GM13977 (cell line): Measurements from ENCODE around the gene EXOSC5.

ENCODE experiments used
- DNase-seq: peaks from one replicate; pipeline ENCODE4 v3.0.0; 2012; ENCODE audit warnings: low spot score
- CTCF ChIP-seq: IDR thresholded peaks from 2 replicates; pipeline ENCODE4 v1.5.1; 2012; ENCODE audit warnings: mild to moderate bottlenecking, control low read depth; ENCODE audit not compliant: insufficient read depth; ENCODE audit errors: extremely low read depth, missing control alignments
- in situ Hi-C: fragments of 300-500 bp; cut with MboI; formaldehyde crosslinking; loops from one replicate; pipeline ENCODE4 v1.12.0; 2022; ENCODE audit warnings: low sequenced_read_pairs, low pct_unique_long_range_greater_than_20kb, mixed read lengths, inconsistent platforms; ENCODE audit not compliant: unreplicated experiment

The EXOSC5 gene

GRCh38 chr19:41399091-41399490 lies 1.9 kb upstream of the EXOSC5 start:
- in situ Hi-C loops: no loop called here
- TF ChIP-seq CTCF: no peak
- no peak for DNase-seq

GRCh38 chr19:41398598-41398997 lies 1.4 kb upstream of the EXOSC5 start:
- in situ Hi-C loops: no loop called here
- TF ChIP-seq CTCF: no peak
- no peak for DNase-seq

- no peak for DNase-seq
- in situ Hi-C loops: no loop called here
- TF ChIP-seq CTCF: no peak
Measured at GRCh38 chr19:41398050-41398418, 875 bp upstream of the EXOSC5 start.

GRCh38 chr19:41395355-41395754 lies 1.8 kb downstream of the EXOSC5 start:
- DNase-seq: no peak
- TF ChIP-seq CTCF: no peak
- in situ Hi-C loops: no loop called here

GRCh38 chr19:41392775-41393174 lies 4.4 kb downstream of the EXOSC5 start:
- in situ Hi-C loops: no loop called here
- no peak for TF ChIP-seq CTCF
- no peak for DNase-seq

- TF ChIP-seq CTCF: no peak
- DNase-seq: no peak
- in situ Hi-C loops: no loop called here
Measured at GRCh38 chr19:41391618-41392017, 5.5 kb downstream of the EXOSC5 start.

- in situ Hi-C loops: no loop called here
- TF ChIP-seq CTCF: no peak
- no peak for DNase-seq
Measured at GRCh38 chr19:41386442-41386841, 10.7 kb downstream of the EXOSC5 start.
